HCT116 (cell line): Measurements from ENCODE around the gene ZNF208. TPM values are rescaled to one million over a fixed set of nuclear protein-coding genes. Genes with fewer than 3 reads are reported as not detected.

Source experiments
- ATAC-seq: fragments of 200-7000 bp; cut with Tn5 transposase; 2 replicates; pipeline ENCODE4 v1.9.1; 2020; ENCODE audit warnings: mild to moderate bottlenecking, moderate library complexity
- BruUV-seq: library from RNA; stranded (reverse); fragments of 400-500 nt; replicated peaks from 2 replicates; lab custom pipeline; 2021; lab: Mats Ljungman, UMichigan
- CTCF ChIA-PET: fragments of 300-600 bp; sonication (Branson Sonifier 250); formaldehyde crosslinking; loops from one replicate; lab custom pipeline; 2021; ENCODE audit warnings: antibody characterized with exemption; lab: Charles Lee
- POLR2A ChIA-PET: fragments of 300-600, 350-600 bp; sonication (Branson Sonifier 250); formaldehyde crosslinking; loops from one replicate; lab custom pipeline; 2021; ENCODE audit warnings: antibody characterized with exemption; lab: Charles Lee
- RAD21 ChIA-PET, 2 experiments: fragments of 300-600 bp; sonication (Branson Sonifier 250); formaldehyde crosslinking; loops; one replicate each; lab custom pipeline; 2023; ENCODE audit warnings: low total read pairs in 2 of 2; ENCODE audit not compliant: uncharacterized antibody in 2 of 2, unreplicated experiment in 2 of 2, low non-redundant PET in 1 of 2; lab: Charles Lee
- DNase-seq: peaks from one replicate; pipeline ENCODE4 v3.0.0-alpha.2; 2010; ENCODE audit warnings: low read depth, low spot score
- H2AFZ ChIP-seq: fragments of 200-600 bp; shearing (Covaris generic), sonication (generic); 2 replicates; pipeline ENCODE4 v1.6.1; 2017; ENCODE audit warnings: low read depth, mixed run types, mixed read lengths, antibody characterized with exemption, low read length; ENCODE audit not compliant: poor library complexity, severe bottlenecking
- H3K27ac ChIP-seq: 2 replicates; pipeline ENCODE4 v1.5.1; 2012; ENCODE audit warnings: low read depth, low read length
- H3K27me3 ChIP-seq: fragments of 200-600 bp; sonication (generic); 2 replicates; pipeline ENCODE4 v1.6.1; 2016; ENCODE audit warnings: mixed run types, low read length, mixed read lengths; ENCODE audit not compliant: insufficient read depth
- H3K36me3 ChIP-seq, 2 experiments: fragments of 200-500 bp in 1 of 2; fragments of 200-600 bp in 1 of 2; sonication (Bioruptor generic) in 1 of 2; sonication (generic) in 1 of 2; 2 replicates each; pipeline versions ENCODE4 v1.5.1 to v1.6.1; 2014 to 2016; ENCODE audit warnings: low read length in 2 of 2, inconsistent platforms in 1 of 2, mixed read lengths in 1 of 2, mixed run types in 1 of 2; ENCODE audit not compliant: insufficient read depth in 2 of 2, control insufficient read depth in 1 of 2
- H3K4me1 ChIP-seq, 2 experiments: fragments of 200-600 bp in 1 of 2; sonication (generic) in 1 of 2; 2 replicates each; pipeline versions ENCODE4 v1.5.1 to v1.6.1; 2012 to 2017; ENCODE audit warnings: low read length in 2 of 2, inconsistent platforms in 1 of 2, mild to moderate bottlenecking in 1 of 2, mixed read lengths in 1 of 2, mixed run types in 1 of 2, moderate library complexity in 1 of 2; ENCODE audit not compliant: insufficient read depth in 2 of 2, control insufficient read depth in 1 of 2
- H3K4me2 ChIP-seq: fragments of 200-600 bp; sonication (generic); 2 replicates; pipeline ENCODE4 v1.6.1; 2017; ENCODE audit warnings: mixed run types, low read length, mixed read lengths
- H3K4me3 ChIP-seq, 2 experiments: fragments of 200-600 bp in 1 of 2; sonication (generic) in 1 of 2; replicated peaks in 1 of 2; 2 replicates each; pipeline ENCODE4 v1.5.1; 2011 to 2016; ENCODE audit warnings: low read length in 2 of 2, control low read depth in 1 of 2, low read depth in 1 of 2, mild to moderate bottlenecking in 1 of 2, mixed read lengths in 1 of 2, mixed run types in 1 of 2
- H3K79me2 ChIP-seq: fragments of 200-600 bp; sonication (generic); 2 replicates; pipeline ENCODE4 v1.6.1; 2017; ENCODE audit warnings: mild to moderate bottlenecking, mixed run types, low read length, moderate library complexity, mixed read lengths; ENCODE audit not compliant: insufficient read depth
- H3K9ac ChIP-seq: fragments of 200-600 bp; sonication (generic); 2 replicates; pipeline ENCODE4 v1.6.1; 2016; ENCODE audit warnings: low read length, mixed read lengths
- H3K9me2 ChIP-seq: fragments of 200-600 bp; sonication (generic), shearing (Covaris generic); 2 replicates; pipeline ENCODE4 v1.6.1; 2017; ENCODE audit warnings: mixed run types, mild to moderate bottlenecking, moderate library complexity; ENCODE audit not compliant: insufficient read depth
- H3K9me3 ChIP-seq, 2 experiments: fragments of 200-500 bp in 1 of 2; fragments of 200-600 bp in 1 of 2; sonication (Bioruptor generic) in 1 of 2; sonication (generic) in 1 of 2; 2 replicates each; pipeline ENCODE4 v1.6.1; 2014 to 2017; ENCODE audit warnings: low read length in 2 of 2, mixed read lengths in 2 of 2, inconsistent platforms in 1 of 2, low read depth in 1 of 2, mild to moderate bottlenecking in 1 of 2, mixed run types in 1 of 2, moderate library complexity in 1 of 2; ENCODE audit not compliant: control insufficient read depth in 1 of 2, insufficient read depth in 1 of 2
- H4K20me1 ChIP-seq: fragments of 200-600 bp; sonication (generic), shearing (Covaris generic); 2 replicates; pipeline ENCODE4 v1.6.1; 2017; ENCODE audit warnings: mixed run types, mild to moderate bottlenecking, moderate library complexity; ENCODE audit not compliant: insufficient read depth
- CBX3 ChIP-seq: IDR thresholded peaks from 2 replicates; pipeline ENCODE4 v1.6.1; 2012; ENCODE audit warnings: low read depth
- EGR1 ChIP-seq: IDR thresholded peaks from 2 replicates; pipeline ENCODE4 v1.6.1; 2012; ENCODE audit warnings: low read depth
- FOSL1 ChIP-seq: IDR thresholded peaks from 2 replicates; pipeline ENCODE4 v1.6.1; 2012; ENCODE audit warnings: low read depth
- RAD21 ChIP-seq: IDR thresholded peaks from 2 replicates; pipeline ENCODE4 v1.6.1; 2012; ENCODE audit warnings: low read depth, mild to moderate bottlenecking
- SP1 ChIP-seq: IDR thresholded peaks from 2 replicates; pipeline ENCODE4 v1.6.1; 2012; ENCODE audit warnings: low read depth
- SRF ChIP-seq: IDR thresholded peaks from 2 replicates; pipeline ENCODE4 v1.6.1; 2012; ENCODE audit warnings: low read depth
- TCF7L2 ChIP-seq: IDR thresholded peaks from 2 replicates; pipeline ENCODE4 v1.7.0; 2011; ENCODE audit warnings: borderline replicate concordance, inconsistent platforms; ENCODE audit not compliant: insufficient read depth, insufficient read length; ENCODE audit errors: extremely low read depth
- YY1 ChIP-seq: IDR thresholded peaks from 2 replicates; pipeline ENCODE4 v1.6.1; 2011; ENCODE audit warnings: low read length, low read depth, moderate library complexity, mild to moderate bottlenecking; ENCODE audit not compliant: insufficient replicate concordance; ENCODE audit errors: extremely low read depth
- ZNF274 ChIP-seq: fragments of 200-500 bp; sonication (Bioruptor generic); IDR thresholded peaks from 2 replicates; pipeline ENCODE4 v1.6.1; 2014; ENCODE audit warnings: mild to moderate bottlenecking, low read depth, low read length, inconsistent platforms
- intact Hi-C: fragments of 100-400 bp; cut with micrococcal nuclease; formaldehyde crosslinking; loops from 2 replicates; pipeline ENCODE4 v1.10.0; 2022
- total RNA-seq: library from RNA; stranded (reverse); gene quantifications from one replicate; pipeline ENCODE4 v1.2.1, GENCODE V29; 2021; ENCODE audit not compliant: unreplicated experiment
- TF ChIP-seq, protein P1 (sequence below): IDR thresholded peaks from 2 replicates; pipeline ENCODE4 v1.6.1; 2012
- TF ChIP-seq, protein P2 (sequence below): IDR thresholded peaks from 2 replicates; pipeline ENCODE4 v1.6.1; 2011; ENCODE audit warnings: mild to moderate bottlenecking, low read length, moderate library complexity; ENCODE audit not compliant: insufficient replicate concordance; ENCODE audit errors: extremely low read depth
- TF ChIP-seq, protein P3 (sequence below): IDR thresholded peaks from 2 replicates; pipeline ENCODE4 v1.6.1; 2012; ENCODE audit warnings: low read depth

ZNF208 gene
- total RNA-seq, 1 experiment from 2014 or later, result not detected

DNA sequence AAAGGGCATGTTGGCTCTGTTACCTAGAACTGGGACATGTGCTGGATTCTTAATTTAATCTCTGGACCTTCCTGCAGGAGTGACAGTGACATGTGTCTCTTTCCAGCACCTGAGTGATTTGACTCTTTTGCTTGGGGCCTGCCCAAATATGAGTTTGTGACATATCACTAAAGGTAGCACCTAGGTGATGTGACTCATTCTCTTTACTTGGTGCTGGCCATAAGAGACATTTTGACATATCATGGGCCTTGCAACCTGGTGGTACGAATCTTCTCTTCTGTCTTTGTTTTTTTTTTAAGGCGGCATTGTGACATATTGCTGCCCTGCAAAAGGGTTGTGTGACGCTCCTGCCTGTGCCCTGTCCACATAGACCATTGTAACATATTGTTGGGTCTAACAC, 108.9 kb downstream of the ZNF208 start:
- BruUV-seq, result no TSS peak

More for the DNA sequence above, 108.9 kb downstream of the ZNF208 start:
- TF ChIP-seq, protein P1, sequence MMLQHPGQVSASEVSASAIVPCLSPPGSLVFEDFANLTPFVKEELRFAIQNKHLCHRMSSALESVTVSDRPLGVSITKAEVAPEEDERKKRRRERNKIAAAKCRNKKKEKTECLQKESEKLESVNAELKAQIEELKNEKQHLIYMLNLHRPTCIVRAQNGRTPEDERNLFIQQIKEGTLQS, result no peak
- TF ChIP-seq ZNF274 (no peak), TCF7L2 (no peak), YY1 (no peak), CBX3 (no peak), SP1 (no peak), EGR1 (no peak), RAD21 (no peak), FOSL1 (no peak), SRF (no peak)
- TF ChIP-seq, protein P2, sequence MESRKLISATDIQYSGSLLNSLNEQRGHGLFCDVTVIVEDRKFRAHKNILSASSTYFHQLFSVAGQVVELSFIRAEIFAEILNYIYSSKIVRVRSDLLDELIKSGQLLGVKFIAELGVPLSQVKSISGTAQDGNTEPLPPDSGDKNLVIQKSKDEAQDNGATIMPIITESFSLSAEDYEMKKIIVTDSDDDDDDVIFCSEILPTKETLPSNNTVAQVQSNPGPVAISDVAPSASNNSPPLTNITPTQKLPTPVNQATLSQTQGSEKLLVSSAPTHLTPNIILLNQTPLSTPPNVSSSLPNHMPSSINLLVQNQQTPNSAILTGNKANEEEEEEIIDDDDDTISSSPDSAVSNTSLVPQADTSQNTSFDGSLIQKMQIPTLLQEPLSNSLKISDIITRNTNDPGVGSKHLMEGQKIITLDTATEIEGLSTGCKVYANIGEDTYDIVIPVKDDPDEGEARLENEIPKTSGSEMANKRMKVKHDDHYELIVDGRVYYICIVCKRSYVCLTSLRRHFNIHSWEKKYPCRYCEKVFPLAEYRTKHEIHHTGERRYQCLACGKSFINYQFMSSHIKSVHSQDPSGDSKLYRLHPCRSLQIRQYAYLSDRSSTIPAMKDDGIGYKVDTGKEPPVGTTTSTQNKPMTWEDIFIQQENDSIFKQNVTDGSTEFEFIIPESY, result no peak
- TF ChIP-seq, protein P3, sequence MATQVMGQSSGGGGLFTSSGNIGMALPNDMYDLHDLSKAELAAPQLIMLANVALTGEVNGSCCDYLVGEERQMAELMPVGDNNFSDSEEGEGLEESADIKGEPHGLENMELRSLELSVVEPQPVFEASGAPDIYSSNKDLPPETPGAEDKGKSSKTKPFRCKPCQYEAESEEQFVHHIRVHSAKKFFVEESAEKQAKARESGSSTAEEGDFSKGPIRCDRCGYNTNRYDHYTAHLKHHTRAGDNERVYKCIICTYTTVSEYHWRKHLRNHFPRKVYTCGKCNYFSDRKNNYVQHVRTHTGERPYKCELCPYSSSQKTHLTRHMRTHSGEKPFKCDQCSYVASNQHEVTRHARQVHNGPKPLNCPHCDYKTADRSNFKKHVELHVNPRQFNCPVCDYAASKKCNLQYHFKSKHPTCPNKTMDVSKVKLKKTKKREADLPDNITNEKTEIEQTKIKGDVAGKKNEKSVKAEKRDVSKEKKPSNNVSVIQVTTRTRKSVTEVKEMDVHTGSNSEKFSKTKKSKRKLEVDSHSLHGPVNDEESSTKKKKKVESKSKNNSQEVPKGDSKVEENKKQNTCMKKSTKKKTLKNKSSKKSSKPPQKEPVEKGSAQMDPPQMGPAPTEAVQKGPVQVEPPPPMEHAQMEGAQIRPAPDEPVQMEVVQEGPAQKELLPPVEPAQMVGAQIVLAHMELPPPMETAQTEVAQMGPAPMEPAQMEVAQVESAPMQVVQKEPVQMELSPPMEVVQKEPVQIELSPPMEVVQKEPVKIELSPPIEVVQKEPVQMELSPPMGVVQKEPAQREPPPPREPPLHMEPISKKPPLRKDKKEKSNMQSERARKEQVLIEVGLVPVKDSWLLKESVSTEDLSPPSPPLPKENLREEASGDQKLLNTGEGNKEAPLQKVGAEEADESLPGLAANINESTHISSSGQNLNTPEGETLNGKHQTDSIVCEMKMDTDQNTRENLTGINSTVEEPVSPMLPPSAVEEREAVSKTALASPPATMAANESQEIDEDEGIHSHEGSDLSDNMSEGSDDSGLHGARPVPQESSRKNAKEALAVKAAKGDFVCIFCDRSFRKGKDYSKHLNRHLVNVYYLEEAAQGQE, result no peak
- Histone ChIP-seq H3K27me3 (no peaks in the 10 kb centered on the region), H3K4me1 (no peaks in the 10 kb centered on the region), H3K4me2 (no peak overlapping the region), H3K4me3 (no peak overlapping the region), H2AFZ (no peak overlapping the region), H3K27ac (no peak overlapping the region), H3K36me3 (no peaks in the 10 kb centered on the region), H3K9me3 (peaks cover 20 to 29% of the 10 kb centered on the region in 2 experiments; a peak in 2 of 4 replicates), H3K9ac (no peak overlapping the region), H3K9me2 (no peaks in the 10 kb centered on the region), H3K79me2 (no peaks in the 10 kb centered on the region), H4K20me1 (no peaks in the 10 kb centered on the region)
- ChIA-PET RAD21 (no interaction called here), CTCF (no interaction called here), POLR2A (no interaction called here)
- no peak for DNase-seq
- intact Hi-C loops, result no loop called here
- ATAC-seq, result no peak
